H1 (cell line): Measurements from ENCODE around the gene DOCK9. TPM values are rescaled to one million over a fixed set of nuclear protein-coding genes. Genes with fewer than 3 reads are reported as not detected.

ENCODE experiments used
- CTCF ChIP-seq, 3 experiments: IDR thresholded peaks; 1 replicate in 2 of 3; 2 replicates in 1 of 3; pipeline versions ENCODE4 v1.5.1 to v1.6.1; 2011; ENCODE audit warnings: low read length in 3 of 3, mild to moderate bottlenecking in 3 of 3, inconsistent platforms in 2 of 3, low read depth in 1 of 3, moderate library complexity in 1 of 3; ENCODE audit not compliant: insufficient read depth in 1 of 3; ENCODE audit errors: control extremely low read depth in 1 of 3
- SRF ChIP-seq: IDR thresholded peaks from 2 replicates; pipeline ENCODE4 v1.6.1; 2011; ENCODE audit warnings: mild to moderate bottlenecking, low read depth, low read length, moderate library complexity
- polyA plus RNA-seq, 7 experiments: library from polyadenylated mRNA; depleted of rRNA in 3 of 7; stranded (reverse) in 5 of 7; unstranded in 2 of 7; fragments of >200 nt in 5 of 7; fragments of 200-250 nt in 2 of 7; gene quantifications; 1 replicate in 5 of 7; 2 replicates in 1 of 7; 4 replicates in 1 of 7; pipeline versions ENCODE4 v1.2.1 to v1.2.3, GENCODE V29; 2011 to 2013; ENCODE audit warnings: missing spikeins in 2 of 7, mixed read lengths in 2 of 7
- total RNA-seq: library from RNA; stranded (reverse); fragmentation: NEBNext Ultra II Directional; extraction: Animal tissue kit (Norgen Biotek cat#: 25700); gene quantifications from 2 replicates; pipeline ENCODE4 v1.2.1, GENCODE V29; 2021

Gene DOCK9
- total and polyA plus RNA-seq, 2 of the 8 experiments (the other 6 are each of a cell fraction or from before 2014, with no cell fraction given), result 21.6 to 31.5 TPM

- TF ChIP-seq CTCF (IDR thresholded peaks at IDR 0.05; ENCODE audit: control extremely low read depth in 1 of 3, insufficient read depth in 1 of 3, low read depth in 1 of 3, low read length in 3 of 3) (no peak), SRF (no peak)
These were observed 168.5 kb downstream of the DOCK9 start (continued) for GRCh38 chr13:98809345-98809777.
